ENCODE results near the gene WDR37. TPM values are rescaled to one million over a fixed set of nuclear protein-coding genes. Genes with fewer than 3 reads are reported as not detected.

The WDR37 gene
- total and polyA plus RNA-seq, 2 donors, result 8.9 to 12.2 TPM

- no peaks in the 10 kb centered on the region for H3K4me1 ChIP-seq (ENCODE audit: insufficient read depth)
- DNase-seq (ENCODE audit: extremely low spot score), result no peak
- H3K27ac ChIP-seq (ENCODE audit: low read depth), result no peak overlapping the region
- H3K36me3 ChIP-seq (ENCODE audit: insufficient read depth), result no peaks in the 10 kb centered on the region
- no peak overlapping the region for H3K4me3 ChIP-seq (ENCODE audit: low read depth, low read length)
Measured at GRCh38 chr10:1136268-1136667, 80.1 kb downstream of the WDR37 start.

DNA sequence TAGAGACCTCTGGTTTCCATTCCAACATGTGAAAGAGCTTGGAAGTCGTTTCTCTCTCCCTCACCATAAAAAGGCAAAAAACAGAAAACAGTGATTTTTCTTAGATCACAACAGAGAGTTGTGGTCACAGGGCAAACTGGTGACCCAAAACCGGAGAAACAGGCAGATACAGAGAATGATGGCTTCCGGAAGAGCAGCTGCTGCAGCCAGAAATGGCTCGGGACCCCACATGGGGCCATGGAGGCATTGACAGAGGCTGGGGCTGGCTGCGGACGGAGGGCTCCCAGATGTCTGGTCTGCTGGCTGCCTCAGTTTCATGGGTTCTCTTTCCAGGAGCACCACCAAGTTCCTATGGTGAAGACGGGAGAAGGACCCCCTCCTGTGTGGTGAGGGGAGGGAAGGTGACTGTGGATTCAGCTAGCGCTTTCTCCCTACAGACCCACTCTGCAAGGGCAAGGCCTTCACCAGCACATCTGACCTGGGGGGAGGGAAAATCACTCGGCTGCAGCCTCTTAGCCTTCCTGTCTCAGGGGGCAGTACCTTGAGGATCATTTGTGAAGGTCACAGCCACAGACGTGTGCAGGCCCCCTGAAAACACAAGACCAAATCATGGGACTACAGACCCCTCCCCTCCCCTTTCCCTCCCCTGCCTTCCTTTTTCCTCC lies 81.4 kb downstream of the WDR37 start:
- whole genome bisulfite sequencing, result 89% methylated on average over 10 of the region's 10 CpGs
- no peaks in the 10 kb centered on the region for H3K36me3 ChIP-seq (ENCODE audit: insufficient read depth)
- H3K4me3 ChIP-seq (ENCODE audit: low read depth, low read length), result no peak overlapping the region
- no peak for DNase-seq (ENCODE audit: extremely low spot score)
- no peak overlapping the region for H3K27ac ChIP-seq (ENCODE audit: low read depth)
- H3K4me1 ChIP-seq (ENCODE audit: insufficient read depth), result no peaks in the 10 kb centered on the region

DNA sequence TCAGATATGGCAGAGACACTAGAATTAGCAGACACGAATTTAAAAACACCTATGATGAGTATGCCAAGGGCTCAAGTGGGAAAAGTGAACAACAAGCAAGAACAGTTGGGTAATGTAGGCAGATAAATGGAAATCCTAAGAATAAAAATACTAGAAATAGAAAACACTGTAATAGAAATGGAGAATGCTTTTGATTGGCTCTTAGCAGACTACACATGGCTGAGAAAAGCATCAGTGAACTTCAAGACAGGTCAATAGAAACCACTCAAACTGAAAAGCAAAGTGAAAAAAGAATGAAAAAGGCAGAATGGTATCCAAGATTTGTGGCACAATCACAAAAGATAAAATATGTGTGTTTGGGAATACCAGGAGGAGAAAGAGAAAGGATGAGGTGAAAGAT lies 82.3 kb downstream of the WDR37 start:
- Histone ChIP-seq H3K36me3 (ENCODE audit: insufficient read depth) (no peaks in the 10 kb centered on the region), H3K27ac (ENCODE audit: low read depth) (no peak overlapping the region), H3K4me1 (ENCODE audit: insufficient read depth) (no peaks in the 10 kb centered on the region), H3K4me3 (ENCODE audit: low read depth, low read length) (no peak overlapping the region)
- 78% methylated on average over 1 of the region's 1 CpG for WGBS
- DNase-seq (ENCODE audit: extremely low spot score), result no peak

DNA sequence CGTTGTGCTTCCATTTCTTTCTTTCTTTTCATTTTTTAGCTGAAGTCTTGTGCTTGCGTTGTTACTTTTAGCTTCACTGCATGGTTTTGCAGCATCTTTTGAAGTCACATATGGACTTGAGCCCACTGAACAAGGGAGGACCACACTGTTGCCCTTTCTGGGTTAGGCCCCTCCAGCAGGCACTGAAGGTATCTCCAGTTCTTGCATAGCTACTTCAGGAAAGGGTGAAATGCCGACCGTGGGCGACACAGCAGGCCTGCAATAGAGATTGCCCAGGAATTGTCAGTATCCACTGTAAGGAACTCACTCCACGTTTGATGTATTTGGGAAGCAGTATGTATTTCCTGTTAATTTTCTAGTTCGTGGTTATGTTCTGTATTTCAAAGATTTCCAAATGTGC lies 85.1 kb downstream of the WDR37 start:
- H3K4me3 ChIP-seq (ENCODE audit: low read depth, low read length), result no peak overlapping the region
- H3K36me3 ChIP-seq (ENCODE audit: insufficient read depth), result no peaks in the 10 kb centered on the region
- H3K27ac ChIP-seq (ENCODE audit: low read depth), result no peak overlapping the region
- no peak for DNase-seq (ENCODE audit: extremely low spot score)
- WGBS, result 66% methylated on average over 7 of the region's 7 CpGs
- H3K4me1 ChIP-seq (ENCODE audit: insufficient read depth), result no peaks in the 10 kb centered on the region

DNA sequence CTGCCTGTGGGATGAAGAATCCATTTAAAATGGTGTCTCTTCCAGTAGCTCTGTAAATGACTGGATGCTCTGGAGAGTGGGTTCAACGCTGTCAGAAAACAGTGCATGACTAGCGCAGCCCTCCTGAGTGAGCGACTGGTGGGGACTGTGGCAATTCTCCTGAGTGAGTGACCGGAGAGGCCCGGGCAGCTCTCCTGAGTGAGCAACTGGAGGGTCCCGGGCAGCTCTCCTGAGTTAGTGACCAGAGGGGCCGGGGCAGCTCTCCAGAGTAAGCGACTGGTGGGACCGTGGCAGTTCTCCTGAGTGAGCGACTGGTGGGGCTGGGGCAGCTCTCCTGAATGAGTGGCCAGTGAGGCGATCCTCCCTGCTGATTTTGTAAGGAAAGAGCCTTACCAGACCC lies 85.5 kb downstream of the WDR37 start:
- DNase-seq (ENCODE audit: extremely low spot score), result no peak
- H3K36me3 ChIP-seq (ENCODE audit: insufficient read depth), result no peaks in the 10 kb centered on the region
- WGBS, result 94% methylated on average over 11 of the region's 11 CpGs
- H3K27ac ChIP-seq (ENCODE audit: low read depth), result no peak overlapping the region
- H3K4me3 ChIP-seq (ENCODE audit: low read depth, low read length), result no peak overlapping the region
- H3K4me1 ChIP-seq (ENCODE audit: insufficient read depth), result no peaks in the 10 kb centered on the region

- no peak overlapping the region for H3K27ac ChIP-seq (ENCODE audit: low read depth)
- H3K36me3 ChIP-seq (ENCODE audit: insufficient read depth), result no peaks in the 10 kb centered on the region
- WGBS, result 49% methylated on average over 3 of the region's 3 CpGs
- no peak for DNase-seq (ENCODE audit: extremely low spot score)
- no peaks in the 10 kb centered on the region for H3K4me1 ChIP-seq (ENCODE audit: insufficient read depth)
- H3K4me3 ChIP-seq (ENCODE audit: low read depth, low read length), result no peak overlapping the region
Measured at GRCh38 chr10:1142596-1142995, 86.4 kb downstream of the WDR37 start.

- Histone ChIP-seq H3K4me3 (ENCODE audit: low read depth, low read length) (no peak overlapping the region), H3K36me3 (ENCODE audit: insufficient read depth) (no peaks in the 10 kb centered on the region), H3K27ac (ENCODE audit: low read depth) (no peak overlapping the region), H3K4me1 (ENCODE audit: insufficient read depth) (no peaks in the 10 kb centered on the region)
- 72% methylated on average over 5 of the region's 5 CpGs for WGBS
- DNase-seq (ENCODE audit: extremely low spot score), result no peak
Measured at GRCh38 chr10:1147810-1148209, 91.6 kb downstream of the WDR37 start.

GRCh38 chr10:1148855-1149605 lies 92.8 kb downstream of the WDR37 start:
- Histone ChIP-seq H3K27ac (ENCODE audit: low read depth) (no peak overlapping the region), H3K4me3 (ENCODE audit: low read depth, low read length) (no peak overlapping the region), H3K4me1 (ENCODE audit: insufficient read depth) (no peaks in the 10 kb centered on the region), H3K36me3 (ENCODE audit: insufficient read depth) (no peaks in the 10 kb centered on the region)
- DNase-seq (ENCODE audit: extremely low spot score), result no peak
- WGBS, result 88% methylated on average over 17 of the region's 17 CpGs

DNA sequence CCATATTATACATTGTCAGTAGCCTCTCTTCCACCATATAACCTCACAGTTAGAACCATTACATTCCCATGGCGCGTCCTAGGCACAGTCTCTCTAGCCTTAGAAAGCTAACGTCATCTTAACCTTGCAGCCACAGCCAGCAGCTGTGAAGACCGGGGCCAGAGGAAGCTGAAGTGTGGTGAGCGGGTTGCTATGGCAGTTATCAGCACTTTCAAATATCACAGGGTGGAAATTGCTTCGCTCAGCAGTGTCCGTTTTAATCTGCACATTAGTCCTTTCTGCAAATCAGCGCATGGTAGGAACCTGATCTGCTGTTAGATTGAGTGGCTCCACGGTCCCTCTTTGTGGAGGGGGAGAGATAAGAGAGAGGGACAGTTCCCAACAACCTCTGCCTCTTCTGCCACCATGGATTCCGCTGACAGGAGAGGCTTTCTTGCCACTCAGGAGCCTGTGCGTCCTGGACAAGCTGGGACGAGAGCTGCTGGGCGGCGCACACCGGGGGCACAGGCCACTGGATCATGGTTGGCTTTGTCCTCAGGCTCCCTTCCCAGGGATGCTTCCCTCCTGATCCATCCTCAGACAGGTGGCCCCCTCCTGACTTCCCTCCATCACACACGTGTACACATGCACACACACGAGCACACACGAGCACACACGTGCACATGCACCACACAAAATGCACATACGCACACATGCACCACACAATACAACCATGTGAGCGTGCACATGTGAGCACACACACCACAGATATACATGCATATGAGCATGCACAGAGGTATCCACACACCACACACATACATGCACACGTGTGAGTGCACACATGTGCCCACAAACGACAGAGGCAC lies 93.8 kb downstream of the WDR37 start:
- Histone ChIP-seq H3K27ac (ENCODE audit: low read depth) (no peak overlapping the region), H3K4me1 (ENCODE audit: insufficient read depth) (no peaks in the 10 kb centered on the region), H3K36me3 (ENCODE audit: insufficient read depth) (no peaks in the 10 kb centered on the region), H3K4me3 (ENCODE audit: low read depth, low read length) (no peak overlapping the region)
- peak; percentile 59 for DNase-seq (ENCODE audit: extremely low spot score)
- 54% methylated on average over 23 of the region's 23 CpGs for WGBS

- Histone ChIP-seq H3K36me3 (ENCODE audit: insufficient read depth) (no peaks in the 10 kb centered on the region), H3K4me3 (ENCODE audit: low read depth, low read length) (no peak overlapping the region), H3K4me1 (ENCODE audit: insufficient read depth) (no peaks in the 10 kb centered on the region), H3K27ac (ENCODE audit: low read depth) (no peak overlapping the region)
- DNase-seq (ENCODE audit: extremely low spot score), result no peak
- WGBS, result 89% methylated on average over 13 of the region's 13 CpGs
Measured at GRCh38 chr10:1150638-1150955, 94.4 kb downstream of the WDR37 start.

GRCh38 chr10:1151076-1152033 lies 95.2 kb downstream of the WDR37 start:
- WGBS, result 87% methylated on average over 15 of the region's 15 CpGs
- Histone ChIP-seq H3K4me3 (ENCODE audit: low read depth, low read length) (no peak overlapping the region), H3K4me1 (ENCODE audit: insufficient read depth) (no peaks in the 10 kb centered on the region), H3K27ac (ENCODE audit: low read depth) (no peak overlapping the region), H3K36me3 (ENCODE audit: insufficient read depth) (no peaks in the 10 kb centered on the region)
- DNase-seq (ENCODE audit: extremely low spot score), result no peak

GRCh38 chr10:1152386-1153250 lies 96.4 kb downstream of the WDR37 start:
- Histone ChIP-seq H3K4me1 (ENCODE audit: insufficient read depth) (no peaks in the 10 kb centered on the region), H3K4me3 (ENCODE audit: low read depth, low read length) (no peak overlapping the region), H3K27ac (ENCODE audit: low read depth) (no peak overlapping the region), H3K36me3 (ENCODE audit: insufficient read depth) (no peaks in the 10 kb centered on the region)
- DNase-seq (ENCODE audit: extremely low spot score), result no peak
- WGBS, result 92% methylated on average over 32 of the region's 32 CpGs
